A549 (cell line): ENCODE results near the gene PODN. TPM values are rescaled to one million over a fixed set of nuclear protein-coding genes. Genes with fewer than 3 reads are reported as not detected.

Experiments
- ATAC-seq, 2 experiments: fragments of 200-7000 bp in 1 of 2; fragments of >200 bp in 1 of 2; cut with Nextera tagmentation in 1 of 2; cut with Tn5 transposase in 1 of 2; 3 replicates each; pipeline versions ENCODE4 v1.8.0 to v1.9.1; 2018 to 2020; ENCODE audit warnings: mild to moderate bottlenecking in 1 of 2, moderate library complexity in 1 of 2
- CTCF ChIA-PET: fragments of 300-600 bp; sonication (Branson Sonifier 250); formaldehyde crosslinking; extraction: SDS; loops from one replicate; lab custom pipeline; 2021; ENCODE audit warnings: antibody characterized with exemption, inconsistent platforms; lab: Yijun Ruan, JAX
- POLR2A ChIA-PET: fragments of 350-600 bp; formaldehyde crosslinking; extraction: SDS; loops from one replicate; lab custom pipeline; 2021; ENCODE audit warnings: antibody characterized with exemption, inconsistent platforms; lab: Yijun Ruan, JAX
- DNase-seq, 2 experiments: peaks; one replicate each; pipeline versions ENCODE4 v3.0.0 to v3.0.0-alpha.2; 2011 to 2016; ENCODE audit warnings: low read depth in 1 of 2, low spot score in 1 of 2
- FAIRE-seq: peaks from 2 replicates; lab custom pipeline; 2011; peaks lifted over from hg19 to GRCh38; lab: Jason Lieb, UNC
- H3K27ac ChIP-seq, 2 experiments: fragments of >200 bp; sonication (Bioruptor Twin); formaldehyde crosslinking; 3 replicates each; pipeline ENCODE4 v1.5.1; 2016 to 2017
- H3K4me1 ChIP-seq: fragments of >200 bp; sonication (Bioruptor Twin); formaldehyde crosslinking; 3 replicates; pipeline ENCODE4 v1.6.1; 2016
- H3K4me2 ChIP-seq: fragments of >200 bp; sonication (Bioruptor Twin); formaldehyde crosslinking; 3 replicates; pipeline ENCODE4 v1.6.1; 2016
- H3K4me3 ChIP-seq: fragments of >200 bp; sonication (Bioruptor Twin); formaldehyde crosslinking; 3 replicates; pipeline ENCODE4 v1.5.1; 2016
- H3K9me3 ChIP-seq: fragments of >200 bp; sonication (Bioruptor Twin); formaldehyde crosslinking; 3 replicates; pipeline ENCODE4 v1.6.1; 2016
- EHF ChIP-seq: fragments of 250-450 bp; sonication (Bioruptor Pico); IDR thresholded peaks from 2 replicates; pipeline ENCODE4 v1.5.0; 2020; ENCODE audit warnings: mild to moderate bottlenecking
- EP300 ChIP-seq, 2 experiments: fragments of >200 bp; sonication (Bioruptor Twin); formaldehyde crosslinking; IDR thresholded peaks; 2 replicates in 1 of 2; 3 replicates in 1 of 2; pipeline ENCODE4 v1.6.1; 2016 to 2017
- ESRRA ChIP-seq: fragments of 150-350 bp; IDR thresholded peaks from 2 replicates; pipeline ENCODE4 v1.6.1; 2014; ENCODE audit warnings: mild to moderate bottlenecking, low read length, borderline replicate concordance
- GATA3 ChIP-seq: IDR thresholded peaks from 2 replicates; pipeline ENCODE4 v1.6.1; 2012; ENCODE audit warnings: borderline replicate concordance
- HOXB13 ChIP-seq: fragments of 250-450 bp; sonication (Bioruptor Pico); IDR thresholded peaks from 2 replicates; pipeline ENCODE4 v1.5.0; 2020; ENCODE audit warnings: low read depth, mild to moderate bottlenecking, moderate library complexity
- HOXB5 ChIP-seq: fragments of 250-450 bp; sonication (Bioruptor Pico); IDR thresholded peaks from 2 replicates; pipeline ENCODE4 v1.5.0; 2020; ENCODE audit warnings: mild to moderate bottlenecking, moderate library complexity
- JUN ChIP-seq, 2 experiments: fragments of >200 bp; sonication (Bioruptor Twin); formaldehyde crosslinking; IDR thresholded peaks; 2 replicates in 1 of 2; 3 replicates in 1 of 2; pipeline ENCODE4 v1.6.1; 2016 to 2017
- JUNB ChIP-seq: fragments of >200 bp; sonication (Bioruptor Twin); formaldehyde crosslinking; IDR thresholded peaks from 2 replicates; pipeline ENCODE4 v1.6.1; 2016
- NR3C1 ChIP-seq: fragments of >200 bp; sonication (Bioruptor Twin); formaldehyde crosslinking; IDR thresholded peaks from 3 replicates; pipeline ENCODE4 v1.6.1; 2017
- PHF8 ChIP-seq: fragments of 200-600 bp; sonication (generic); IDR thresholded peaks from 2 replicates; pipeline ENCODE4 v1.6.1; 2016; ENCODE audit warnings: low read depth, mild to moderate bottlenecking, antibody characterized with exemption, moderate library complexity, borderline replicate concordance
- RARB ChIP-seq: fragments of 250-450 bp; sonication (Bioruptor Pico); IDR thresholded peaks from 2 replicates; pipeline ENCODE4 v1.8.0; 2021; ENCODE audit warnings: mild to moderate bottlenecking, moderate library complexity
- RCOR1 ChIP-seq: fragments of 150-350 bp; IDR thresholded peaks from 2 replicates; pipeline ENCODE4 v1.6.1; 2014; ENCODE audit warnings: antibody characterized with exemption, low read length, low read depth
- TFCP2L1 ChIP-seq: fragments of 250-450 bp; sonication (Bioruptor Pico); IDR thresholded peaks from 2 replicates; pipeline ENCODE4 v1.5.0; 2021; ENCODE audit warnings: mild to moderate bottlenecking
- ZNF302 ChIP-seq: fragments of 250-450 bp; sonication (Bioruptor Pico); IDR thresholded peaks from 2 replicates; pipeline ENCODE4 v1.9.0; 2021; ENCODE audit warnings: inconsistent platforms, mild to moderate bottlenecking, moderate library complexity
- ZSCAN20 ChIP-seq: fragments of 250-450 bp; sonication (Bioruptor Pico); IDR thresholded peaks from 2 replicates; pipeline ENCODE4 v1.8.0; 2022; ENCODE audit warnings: mild to moderate bottlenecking, moderate library complexity
- WGBS: methylation state at CpG from one replicate; pipeline ENCODE4 v1.1.6; 2017; ENCODE audit errors: missing lambda C conversion rate; 5-methylcytosine and 5-hydroxymethylcytosine counted together
- polyA plus RNA-seq, 4 experiments: library from polyadenylated mRNA; depleted of rRNA in 3 of 4; stranded (reverse); fragments of >200 nt; fragmentation: RNase III in 1 of 4; extraction: RNeasy Plus Mini Kit Qiagen cat#74134 plus additional on column Dnase treatment in 1 of 4; gene quantifications; 2 replicates in 3 of 4; 3 replicates in 1 of 4; pipeline ENCODE4 v1.2.3, GENCODE V29; 2011 to 2017
- TF ChIP-seq, protein P1 (sequence below): fragments of >200 bp; sonication (Bioruptor Twin); formaldehyde crosslinking; IDR thresholded peaks from 3 replicates; pipeline ENCODE4 v1.5.1; 2016
- TF ChIP-seq, protein P2 (sequence below): fragments of 200-600 bp; sonication (generic); IDR thresholded peaks from 2 replicates; pipeline ENCODE4 v1.6.1; 2016; ENCODE audit warnings: antibody characterized with exemption, mild to moderate bottlenecking, moderate library complexity

PODN gene
- polyA plus RNA-seq, 2 of the 4 experiments (the other 2 are of a cell fraction), result 0.05 TPM; not detected in 1

DNA sequence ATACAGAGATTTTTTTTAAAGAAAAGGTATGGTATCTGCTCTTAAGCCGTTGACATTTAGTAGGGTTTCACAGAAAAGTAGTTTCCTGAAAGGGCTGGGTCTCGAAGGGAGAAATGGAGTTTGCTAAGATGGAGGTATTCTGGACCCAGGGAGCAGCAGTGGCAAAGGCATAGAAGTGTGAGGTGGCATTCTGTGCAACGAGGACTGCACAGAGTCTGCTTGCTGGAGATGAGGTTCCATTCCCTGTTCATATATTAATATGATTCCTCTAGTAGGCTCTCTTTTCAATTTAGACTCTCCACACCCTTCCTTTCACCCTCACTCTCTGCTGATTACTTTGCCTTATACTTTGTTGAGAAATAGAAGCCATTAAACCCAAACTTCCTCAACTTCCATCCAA is 38.5 kb upstream of the PODN start:
- Histone ChIP-seq H3K27ac (no peak overlapping the region), H3K4me3 (no peak overlapping the region), H3K9me3 (no peaks in the 10 kb centered on the region), H3K4me1 (peaks cover 9% of the 10 kb centered on the region; the same call in 2 of the 3 replicates), H3K4me2 (no peak overlapping the region)
- 84% methylated on average over 3 of the region's 3 CpGs for WGBS
- CTCF ChIA-PET, result no interaction called here
- POLR2A ChIA-PET, result no interaction called here
- TF ChIP-seq GATA3, result no peak
- no peak for ATAC-seq
- FAIRE-seq, result no peak
- no peak for DNase-seq

DNA sequence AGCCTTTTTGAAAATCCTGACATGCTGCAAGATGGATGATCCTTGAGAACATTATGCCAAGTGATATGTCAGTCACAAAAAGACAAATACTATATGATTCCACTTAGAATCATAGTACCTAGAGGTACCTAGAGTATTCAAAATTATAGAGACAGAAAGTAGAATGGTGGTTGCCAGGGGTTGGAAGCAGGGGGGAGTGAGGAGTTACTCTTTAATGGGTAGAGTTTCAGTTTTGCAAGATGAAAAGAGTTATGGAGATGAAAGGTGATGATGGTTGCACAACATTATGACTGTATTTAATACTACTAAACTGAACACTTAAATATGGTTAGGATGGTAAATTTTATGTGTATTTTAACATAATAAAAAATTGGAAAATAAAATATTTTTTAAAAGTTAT is 37.9 kb upstream of the PODN start:
- H3K4me1 ChIP-seq, result peaks cover 9% of the 10 kb centered on the region; the same call in 2 of the 3 replicates
- ATAC-seq (no peak), FAIRE-seq (no peak), DNase-seq (no peak)
- POLR2A ChIA-PET, result no interaction called here
- TF ChIP-seq PHF8 (no peak), ZSCAN20 (CRISPR knock-in tag) (no peak), GATA3 (no peak), HOXB5 (no peak), JUNB (no peak), NR3C1 (no peak), RCOR1 (no peak)
- TF ChIP-seq, protein P1, sequence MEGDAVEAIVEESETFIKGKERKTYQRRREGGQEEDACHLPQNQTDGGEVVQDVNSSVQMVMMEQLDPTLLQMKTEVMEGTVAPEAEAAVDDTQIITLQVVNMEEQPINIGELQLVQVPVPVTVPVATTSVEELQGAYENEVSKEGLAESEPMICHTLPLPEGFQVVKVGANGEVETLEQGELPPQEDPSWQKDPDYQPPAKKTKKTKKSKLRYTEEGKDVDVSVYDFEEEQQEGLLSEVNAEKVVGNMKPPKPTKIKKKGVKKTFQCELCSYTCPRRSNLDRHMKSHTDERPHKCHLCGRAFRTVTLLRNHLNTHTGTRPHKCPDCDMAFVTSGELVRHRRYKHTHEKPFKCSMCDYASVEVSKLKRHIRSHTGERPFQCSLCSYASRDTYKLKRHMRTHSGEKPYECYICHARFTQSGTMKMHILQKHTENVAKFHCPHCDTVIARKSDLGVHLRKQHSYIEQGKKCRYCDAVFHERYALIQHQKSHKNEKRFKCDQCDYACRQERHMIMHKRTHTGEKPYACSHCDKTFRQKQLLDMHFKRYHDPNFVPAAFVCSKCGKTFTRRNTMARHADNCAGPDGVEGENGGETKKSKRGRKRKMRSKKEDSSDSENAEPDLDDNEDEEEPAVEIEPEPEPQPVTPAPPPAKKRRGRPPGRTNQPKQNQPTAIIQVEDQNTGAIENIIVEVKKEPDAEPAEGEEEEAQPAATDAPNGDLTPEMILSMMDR, result no peak
- no peak overlapping the region for H3K4me3 ChIP-seq
- no peak overlapping the region for H3K27ac ChIP-seq
- CTCF ChIA-PET, result no interaction called here
- no peak overlapping the region for H3K4me2 ChIP-seq
- H3K9me3 ChIP-seq, result no peaks in the 10 kb centered on the region

DNA sequence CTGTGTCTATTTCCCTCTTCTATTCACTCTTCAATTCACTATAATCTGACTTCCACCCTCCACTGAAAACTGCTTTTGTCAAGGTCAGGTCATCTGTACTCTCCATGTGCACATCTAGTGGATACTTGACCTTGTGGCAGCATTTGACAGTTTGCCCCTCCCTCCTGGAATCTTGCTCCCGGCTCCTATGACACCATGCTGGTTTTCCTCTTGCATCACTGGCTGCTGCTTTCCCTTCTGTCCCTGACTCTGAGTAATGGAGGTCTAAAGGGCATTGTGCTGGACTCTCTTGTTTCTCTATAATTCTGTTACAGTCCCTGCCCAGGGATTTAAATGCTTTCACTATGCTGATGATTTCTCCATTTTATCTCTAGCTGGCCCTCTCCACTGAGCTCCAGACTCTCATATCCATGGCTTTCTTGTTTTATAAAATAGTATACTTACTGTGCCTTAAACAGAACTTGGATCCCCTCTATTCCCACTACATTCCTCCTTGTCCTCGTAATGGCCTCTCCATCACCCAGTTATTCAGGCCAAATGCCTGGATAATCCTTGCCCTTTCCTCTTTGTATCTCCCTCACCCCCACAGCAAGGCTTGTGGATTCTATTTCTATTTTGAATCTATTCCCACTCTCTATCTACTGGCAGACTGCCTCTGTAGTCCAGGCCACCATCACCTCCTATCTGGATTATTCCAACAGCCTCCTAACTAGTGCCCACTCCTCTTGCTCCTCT is 36.8 kb upstream of the PODN start:
- ChIA-PET POLR2A (no interaction called here), CTCF (no interaction called here)
- no peak overlapping the region for H3K4me3 ChIP-seq
- H3K4me1 ChIP-seq, result peaks cover 9% of the 10 kb centered on the region; the same call in 2 of the 3 replicates
- DNase-seq, result peak in 1 of 2 experiments; percentile 19
- peak in 1 of 2 experiments; percentile 48; a peak in 3 of 6 replicates for ATAC-seq
- 0 out of 3 replicates have a peak overlapping the region, but pooled peaks have one; percentile 18 for H3K4me2 ChIP-seq
- WGBS, result 66% methylated on average over 2 of the region's 2 CpGs
- no peaks in the 10 kb centered on the region for H3K9me3 ChIP-seq
- 0 out of 6 replicates have a peak overlapping the region, but pooled peaks of 1 of the 2 experiments have one; percentile 10 for H3K27ac ChIP-seq
- no peak for FAIRE-seq
- TF ChIP-seq RARB, result no peak
- TF ChIP-seq HOXB13 (CRISPR knock-in tag), result no peak
- TF ChIP-seq JUN (IDR thresholded peaks at IDR 0.05), result no peak
- no peak for TF ChIP-seq EP300 (IDR thresholded peaks at IDR 0.05)
- no peak for TF ChIP-seq ESRRA
- TF ChIP-seq ZNF302 (CRISPR knock-in tag), result no peak
- TF ChIP-seq TFCP2L1 (CRISPR knock-in tag), result no peak
- no peak for TF ChIP-seq HOXB5
- TF ChIP-seq, protein P2, sequence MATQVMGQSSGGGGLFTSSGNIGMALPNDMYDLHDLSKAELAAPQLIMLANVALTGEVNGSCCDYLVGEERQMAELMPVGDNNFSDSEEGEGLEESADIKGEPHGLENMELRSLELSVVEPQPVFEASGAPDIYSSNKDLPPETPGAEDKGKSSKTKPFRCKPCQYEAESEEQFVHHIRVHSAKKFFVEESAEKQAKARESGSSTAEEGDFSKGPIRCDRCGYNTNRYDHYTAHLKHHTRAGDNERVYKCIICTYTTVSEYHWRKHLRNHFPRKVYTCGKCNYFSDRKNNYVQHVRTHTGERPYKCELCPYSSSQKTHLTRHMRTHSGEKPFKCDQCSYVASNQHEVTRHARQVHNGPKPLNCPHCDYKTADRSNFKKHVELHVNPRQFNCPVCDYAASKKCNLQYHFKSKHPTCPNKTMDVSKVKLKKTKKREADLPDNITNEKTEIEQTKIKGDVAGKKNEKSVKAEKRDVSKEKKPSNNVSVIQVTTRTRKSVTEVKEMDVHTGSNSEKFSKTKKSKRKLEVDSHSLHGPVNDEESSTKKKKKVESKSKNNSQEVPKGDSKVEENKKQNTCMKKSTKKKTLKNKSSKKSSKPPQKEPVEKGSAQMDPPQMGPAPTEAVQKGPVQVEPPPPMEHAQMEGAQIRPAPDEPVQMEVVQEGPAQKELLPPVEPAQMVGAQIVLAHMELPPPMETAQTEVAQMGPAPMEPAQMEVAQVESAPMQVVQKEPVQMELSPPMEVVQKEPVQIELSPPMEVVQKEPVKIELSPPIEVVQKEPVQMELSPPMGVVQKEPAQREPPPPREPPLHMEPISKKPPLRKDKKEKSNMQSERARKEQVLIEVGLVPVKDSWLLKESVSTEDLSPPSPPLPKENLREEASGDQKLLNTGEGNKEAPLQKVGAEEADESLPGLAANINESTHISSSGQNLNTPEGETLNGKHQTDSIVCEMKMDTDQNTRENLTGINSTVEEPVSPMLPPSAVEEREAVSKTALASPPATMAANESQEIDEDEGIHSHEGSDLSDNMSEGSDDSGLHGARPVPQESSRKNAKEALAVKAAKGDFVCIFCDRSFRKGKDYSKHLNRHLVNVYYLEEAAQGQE, result no peak
- no peak for TF ChIP-seq EHF
